ENCODE measurements around the gene DUOX2. TPM values are rescaled to one million over a fixed set of nuclear protein-coding genes. Genes with fewer than 3 reads are reported as not detected.
"Not testable (repeated sequence)": the region's sequence is repeated elsewhere in the genome, so short reads cannot be mapped to it uniquely, and the experiment has no call there.

The DUOX2 gene
- total RNA-seq, 2 donors from 2014 or later: 3.9 to 30.4 TPM

GRCh38 chr15:45141386-45141785 lies 27.4 kb upstream of the DUOX2 start:
- no peak for DNase-seq
- intact Hi-C loops (cut with DNase I, micrococcal nuclease): no loop called here
- ATAC-seq: no peak

GRCh38 chr15:45140557-45141250 lies 26.7 kb upstream of the DUOX2 start:
- ATAC-seq: no peak
- intact Hi-C loops (cut with DNase I, micrococcal nuclease): no loop called here
- DNase-seq: no peak

- intact Hi-C loops (cut with DNase I, micrococcal nuclease): no loop called here
- DNase-seq: no peak
- ATAC-seq: no peak
These were observed 25.8 kb upstream of the DUOX2 start for GRCh38 chr15:45139770-45140169.

GRCh38 chr15:45138814-45139765 lies 25.1 kb upstream of the DUOX2 start:
- ATAC-seq (no peak), DNase-seq (no peak)
- intact Hi-C loops (cut with DNase I, micrococcal nuclease): no loop called here

- intact Hi-C loops (cut with DNase I, micrococcal nuclease): no loop called here
- DNase-seq (no peak), ATAC-seq (no peak)
These were observed 23.7 kb upstream of the DUOX2 start for GRCh38 chr15:45137703-45138102.

- intact Hi-C loops (cut with DNase I, micrococcal nuclease): no loop called here
- peak in 1 of 2 donors; percentile 36 for DNase-seq
- ATAC-seq: peak; percentile 18
These were observed 22.4 kb upstream of the DUOX2 start for GRCh38 chr15:45136378-45136764.

- DNase-seq; intact Hi-C loops (cut with DNase I, micrococcal nuclease): not testable (repeated sequence)
- peak; percentile 23 for ATAC-seq
These were observed 21.9 kb upstream of the DUOX2 start for GRCh38 chr15:45135705-45136377.

- intact Hi-C loops (cut with DNase I, micrococcal nuclease): no loop called here
- ATAC-seq (peak; percentile 88), DNase-seq (peak in 1 of 2 donors; percentile 65)
These were observed 21.0 kb upstream of the DUOX2 start for GRCh38 chr15:45134682-45135604.

- no peak for ATAC-seq
- intact Hi-C loops (cut with DNase I, micrococcal nuclease): no loop called here
- no peak for DNase-seq
These were observed 20.1 kb upstream of the DUOX2 start for GRCh38 chr15:45134046-45134445.

- DNase-seq (no peak), ATAC-seq (no peak)
- intact Hi-C loops (cut with DNase I, micrococcal nuclease): no loop called here
These were observed 19.6 kb upstream of the DUOX2 start for GRCh38 chr15:45133561-45133920.

GRCh38 chr15:45132844-45133560 lies 19.0 kb upstream of the DUOX2 start:
- ATAC-seq (no peak), DNase-seq (no peak)
- intact Hi-C loops (cut with DNase I, micrococcal nuclease): no loop called here

GRCh38 chr15:45131510-45131909 lies 17.5 kb upstream of the DUOX2 start:
- intact Hi-C loops (cut with DNase I, micrococcal nuclease): no loop called here
- ATAC-seq (no peak), DNase-seq (no peak)

- intact Hi-C loops (cut with DNase I, micrococcal nuclease): no loop called here
- DNase-seq: no peak
- ATAC-seq: no peak
These were observed 16.5 kb upstream of the DUOX2 start for GRCh38 chr15:45130291-45131000.

- DNase-seq (peak in 1 of 2 donors; percentile 64), ATAC-seq (peak; percentile 90)
- intact Hi-C loops (cut with DNase I, micrococcal nuclease): no loop called here
These were observed 15.7 kb upstream of the DUOX2 start, which contains the start of the genes DUOX1 and DUOXA1 for GRCh38 chr15:45129651-45130129. Gene DUOX1, plus strand, starts transcription at chr15:45129994. Its CDS starts 1,973 bp downstream, at chr15:45131967. Gene DUOXA1, minus strand, starts transcription at chr15:45129879. Its CDS starts 6,865 bp downstream, at chr15:45123014.

GRCh38 chr15:45128971-45129639 lies 15.1 kb upstream of the DUOX2 start:
- DNase-seq (no peak), ATAC-seq (peak; percentile 4)
- intact Hi-C loops (cut with DNase I, micrococcal nuclease): no loop called here

- peak; percentile 41 for ATAC-seq
- intact Hi-C loops (cut with DNase I, micrococcal nuclease): no loop called here
- DNase-seq: no peak
These were observed 12.7 kb upstream of the DUOX2 start for GRCh38 chr15:45126535-45127158.

Measured in left colon (tissue), 2 donors.